AG08395 (cell line): ENCODE measurements around the gene NDC1.

ENCODE experiments used
- DNase-seq: peaks from one replicate; pipeline ENCODE4 v3.0.0; 2012; ENCODE audit warnings: mixed read lengths, low spot score

Gene NDC1

DNA sequence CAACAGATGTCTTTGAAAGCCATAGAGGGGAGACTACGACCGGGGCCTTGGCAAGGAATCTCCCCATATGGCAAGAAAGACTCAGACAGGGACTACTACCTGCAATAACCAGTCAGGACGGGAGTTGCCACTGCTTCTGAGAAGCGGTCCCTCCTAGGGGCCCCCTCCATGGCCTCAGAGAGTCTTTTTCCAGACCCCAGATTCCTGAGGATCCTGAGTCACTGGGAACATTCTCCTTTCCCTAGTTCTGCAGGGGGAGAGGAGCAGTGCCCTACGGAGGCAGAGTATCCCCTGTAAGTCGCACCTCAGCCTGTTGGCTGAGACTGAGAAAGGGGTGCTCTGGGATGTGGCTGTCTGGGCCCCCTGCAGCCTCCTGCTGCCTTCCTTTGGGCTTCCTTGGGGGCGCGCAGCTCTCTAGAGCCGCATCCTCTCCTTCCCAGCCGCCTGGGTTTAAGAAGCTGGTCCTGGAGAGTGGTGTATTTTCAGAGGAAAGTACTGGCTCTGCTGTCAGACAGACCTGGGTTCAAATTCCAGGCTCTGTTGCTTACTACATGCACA is 107.0 kb downstream of the NDC1 start:
- DNase-seq, result no peak

DNA sequence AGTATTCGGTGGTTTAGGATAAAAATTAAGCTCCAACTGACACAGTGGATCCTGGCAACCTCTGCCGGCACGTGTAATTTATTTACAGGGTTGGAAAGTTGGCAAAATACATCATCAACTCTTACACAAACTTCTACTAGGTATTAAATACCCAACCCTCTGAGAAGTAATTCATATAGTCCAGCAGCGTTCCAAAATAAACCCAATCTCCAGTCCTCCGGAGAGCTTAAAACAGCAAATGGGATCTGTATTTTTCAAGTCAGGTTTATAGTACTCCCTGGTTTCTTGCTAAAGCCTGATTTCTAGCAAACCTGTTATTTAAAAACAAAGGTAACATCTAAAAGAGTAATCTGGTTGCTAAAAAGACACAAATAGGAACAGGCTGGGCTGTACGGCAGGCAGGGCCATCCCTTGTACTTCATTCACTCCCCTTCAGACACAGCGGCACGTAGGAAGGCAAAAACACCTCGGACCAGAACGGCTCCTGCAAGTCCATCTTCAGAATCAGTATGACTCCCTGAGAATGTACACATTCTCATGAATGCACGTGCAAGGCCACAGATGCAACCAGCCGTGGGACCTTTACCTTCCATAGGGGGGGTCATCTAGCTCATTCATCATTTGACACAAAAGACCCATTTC is 107.8 kb downstream of the NDC1 start:
- DNase-seq, result no peak

DNA sequence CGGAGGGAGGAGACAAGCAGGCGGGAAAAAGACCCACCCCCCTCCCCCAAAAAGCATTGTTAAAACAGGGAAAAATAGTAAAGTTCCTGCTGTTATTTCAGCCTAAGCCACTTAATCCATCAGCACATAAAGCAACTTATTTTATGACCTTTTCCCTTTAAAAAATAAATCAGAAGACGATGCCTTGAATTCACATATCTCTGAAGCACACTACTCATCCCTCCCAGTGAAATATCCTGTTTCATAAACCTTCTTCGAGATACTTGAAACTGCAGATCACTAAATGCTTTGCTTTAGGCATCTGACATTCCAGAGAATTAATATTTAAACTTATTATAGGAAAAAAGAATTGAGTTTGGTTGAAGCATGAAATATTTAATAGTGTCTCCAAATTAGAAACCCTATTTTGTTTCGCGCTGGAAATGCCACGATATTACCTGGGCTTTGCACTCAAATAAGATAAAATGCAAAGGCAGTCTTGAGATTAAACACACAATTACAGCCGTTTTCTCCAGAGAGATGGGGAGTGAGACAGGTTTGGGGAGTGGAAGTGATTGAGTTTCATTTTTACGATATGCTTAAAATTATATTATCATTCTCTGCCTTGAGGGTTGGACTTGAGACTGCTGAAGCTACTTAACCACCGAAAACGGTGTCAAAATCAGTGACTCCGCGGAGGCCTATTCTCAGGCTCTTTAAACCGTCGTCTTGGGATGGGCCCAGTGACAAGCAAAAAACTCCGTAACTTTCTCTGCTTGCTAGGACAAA is 108.5 kb downstream of the NDC1 start:
- no peak for DNase-seq

DNA sequence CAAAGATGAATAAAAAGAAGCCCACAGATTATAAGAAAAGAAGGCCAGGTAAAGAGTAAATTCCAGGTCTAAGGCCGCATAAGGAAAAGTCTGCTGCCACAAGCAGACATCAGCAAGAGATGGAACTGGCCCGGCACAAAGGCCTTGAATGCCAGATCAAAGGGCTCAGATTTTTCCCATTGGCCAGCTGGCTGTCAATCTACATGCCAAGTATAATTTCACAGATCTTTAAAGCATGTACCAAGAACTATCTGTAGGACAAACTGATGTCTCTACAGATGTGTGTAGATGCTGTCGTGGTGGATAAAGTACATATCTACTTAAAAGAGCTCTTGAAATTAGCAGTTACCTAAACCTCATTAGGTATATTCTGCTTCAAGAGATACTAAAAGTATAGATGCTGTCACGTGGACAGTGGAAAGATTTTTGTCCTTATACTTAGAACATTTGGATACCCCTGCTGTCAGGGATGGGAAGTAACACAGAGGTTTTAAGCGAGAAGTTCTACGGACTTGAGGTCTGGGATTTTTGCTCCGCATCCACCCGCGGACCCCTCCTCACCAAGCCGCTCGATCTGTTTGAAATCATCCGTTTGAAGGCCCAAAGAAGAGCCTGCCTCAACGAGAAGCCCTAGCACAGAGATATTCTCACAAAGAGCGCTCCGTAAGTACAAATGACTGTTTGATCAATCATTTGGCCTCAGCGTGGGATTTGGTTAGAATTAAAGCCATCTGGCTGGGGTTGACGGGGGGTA is 109.2 kb downstream of the NDC1 start:
- no peak for DNase-seq

DNA sequence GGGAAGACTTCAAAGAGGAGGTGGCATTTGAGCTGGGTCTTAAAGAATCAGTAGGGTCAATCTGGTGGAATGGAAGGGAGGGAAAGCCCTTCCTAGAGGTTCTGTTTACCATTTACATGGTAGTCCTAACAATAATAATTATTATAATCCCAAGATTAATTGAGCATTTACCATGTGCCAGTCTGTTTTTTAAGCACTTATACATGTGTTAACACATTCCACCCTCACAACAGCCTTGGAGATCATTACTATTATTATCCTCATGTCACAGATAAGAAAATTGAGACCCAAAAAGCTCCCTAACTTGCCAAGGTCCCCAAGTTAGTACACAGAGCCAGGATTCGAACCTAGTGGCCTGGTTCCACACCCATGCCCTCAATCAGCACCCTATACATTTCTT is 109.9 kb downstream of the NDC1 start:
- DNase-seq, result no peak

DNA sequence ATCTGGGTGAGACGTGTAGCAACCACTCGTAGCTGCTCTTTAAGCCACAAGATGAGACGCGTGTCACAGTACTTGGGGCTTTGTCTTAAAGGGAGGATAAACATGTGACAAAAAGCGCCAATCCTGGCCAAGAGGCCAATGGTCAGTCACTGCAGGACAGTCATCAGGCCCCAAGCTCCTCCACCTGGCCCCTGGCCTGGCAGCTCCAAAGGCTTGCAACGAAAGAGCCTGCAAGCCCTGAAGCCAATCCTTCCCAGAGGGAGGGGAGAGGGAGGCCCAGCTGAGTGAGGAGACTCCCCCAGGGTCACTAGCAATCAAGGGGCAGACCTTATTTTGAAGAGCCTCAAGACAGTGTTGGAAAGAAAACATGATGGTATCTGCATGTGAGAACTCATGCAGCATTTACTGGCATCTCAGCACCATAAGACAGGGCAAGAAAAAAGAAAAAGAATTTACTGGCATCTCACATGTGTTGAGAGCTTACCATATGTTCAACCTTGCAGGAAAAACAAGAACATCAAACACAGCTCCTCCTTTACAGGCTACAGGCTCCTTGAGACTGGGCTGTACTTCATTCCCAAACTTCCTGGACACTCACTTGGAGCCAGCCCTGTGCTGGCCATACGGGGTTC is 110.5 kb downstream of the NDC1 start:
- DNase-seq, result no peak

DNA sequence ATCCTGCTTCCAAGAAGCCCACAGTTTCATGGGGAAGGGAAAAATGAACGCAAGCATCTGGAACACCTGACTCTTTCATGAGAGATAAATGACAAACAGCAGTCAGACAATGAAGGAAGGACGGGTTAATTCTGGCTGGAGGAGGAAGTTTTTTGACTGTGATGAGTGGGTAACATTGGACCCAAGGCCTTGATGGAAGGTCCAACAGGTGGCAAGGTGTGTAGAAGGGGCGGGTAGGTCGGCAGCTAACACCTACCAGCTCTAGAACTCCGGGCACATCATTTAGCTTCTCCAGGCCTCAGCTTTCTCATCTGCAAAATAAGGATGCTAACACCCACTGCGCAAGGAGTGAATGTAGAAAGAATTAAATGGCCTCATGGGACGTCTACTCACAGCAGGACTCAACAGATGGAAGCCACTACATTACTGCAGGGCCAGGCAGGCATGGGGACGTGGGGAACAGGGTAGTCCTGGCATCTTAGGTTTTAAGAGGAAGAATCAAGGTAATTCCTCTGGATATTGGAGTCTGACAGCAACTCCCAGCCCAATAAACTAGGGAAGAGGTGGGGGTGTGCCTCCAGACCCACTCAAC is 112.0 kb downstream of the NDC1 start:
- DNase-seq, result no peak

DNA sequence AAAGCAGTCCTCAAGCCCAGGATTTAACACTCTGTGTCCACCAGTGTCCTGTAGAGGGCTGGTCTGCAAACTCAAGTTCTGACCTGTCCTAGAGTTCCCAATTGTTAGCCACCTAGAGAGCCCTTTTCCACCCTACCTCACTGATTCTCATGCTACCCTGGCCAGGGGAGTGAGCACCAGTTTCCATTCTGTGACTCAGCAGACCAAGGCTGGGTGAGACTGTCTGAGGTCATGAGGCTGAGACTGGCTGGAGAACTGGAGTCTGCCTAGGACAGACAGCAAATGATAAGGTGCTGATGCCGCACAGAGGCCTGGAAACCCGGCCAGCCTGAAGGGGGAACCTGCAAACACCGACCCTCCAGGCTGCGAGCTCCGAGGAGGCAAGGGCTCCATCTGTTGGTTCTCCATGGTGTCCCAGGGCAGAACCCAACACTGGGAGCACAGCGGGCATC is 112.8 kb downstream of the NDC1 start:
- DNase-seq, result peak; percentile 64

DNA sequence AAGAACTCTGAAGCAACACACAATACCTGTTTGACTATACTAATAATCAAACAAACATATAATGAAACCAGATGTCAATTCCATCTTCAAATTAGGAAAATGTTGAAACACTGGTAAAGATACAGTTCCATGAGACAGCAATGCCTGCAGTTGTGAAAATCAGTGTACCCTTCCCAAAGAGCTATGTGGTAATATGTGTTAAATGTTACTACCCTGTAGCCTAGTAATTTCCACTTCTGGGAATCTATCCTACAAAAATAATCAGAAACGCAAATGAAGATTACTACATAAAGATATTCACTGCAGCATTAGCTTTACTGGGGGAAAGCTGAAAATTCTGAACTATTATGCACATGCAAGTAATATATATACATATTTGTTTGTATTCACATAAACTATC is 116.1 kb downstream of the NDC1 start:
- no peak for DNase-seq

DNA sequence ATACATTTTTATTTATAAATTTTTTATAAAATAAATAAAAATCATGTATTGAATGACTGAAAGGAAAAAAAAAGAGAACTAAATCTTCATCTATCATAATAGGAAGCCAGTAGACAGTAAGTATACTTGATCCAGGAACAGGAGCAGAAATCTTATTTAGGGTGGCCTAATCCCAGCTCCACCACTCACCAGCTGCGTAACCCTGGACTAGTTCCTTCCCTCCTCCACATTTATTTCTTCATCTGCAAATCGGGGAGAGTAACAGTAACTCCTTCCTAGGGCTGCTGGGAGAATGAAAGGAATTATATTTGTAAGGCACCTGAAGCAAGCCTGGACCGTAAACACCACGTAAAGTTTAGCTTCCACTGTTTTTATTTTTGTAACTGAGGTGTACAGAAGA is 117.0 kb downstream of the NDC1 start:
- DNase-seq, result no peak

DNA sequence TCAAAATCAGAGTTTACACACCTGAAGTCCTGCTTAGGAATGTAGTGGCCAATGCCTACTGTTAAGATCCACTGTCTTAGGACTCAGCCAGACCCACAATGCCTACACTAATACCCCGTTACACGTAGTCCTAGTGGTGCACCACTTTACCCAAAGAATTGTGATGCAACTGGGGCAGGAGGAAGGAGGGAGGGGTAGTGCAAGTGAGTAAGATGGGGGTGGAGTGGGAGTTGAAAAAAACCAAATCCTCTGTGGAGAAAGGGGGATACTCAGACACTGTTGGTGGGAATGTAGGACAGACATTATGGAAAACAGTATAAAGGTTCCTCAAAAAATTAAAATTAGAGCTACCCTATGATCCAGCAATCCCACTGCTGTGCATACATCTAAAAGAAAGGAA is 118.6 kb downstream of the NDC1 start:
- DNase-seq, result no peak

DNA sequence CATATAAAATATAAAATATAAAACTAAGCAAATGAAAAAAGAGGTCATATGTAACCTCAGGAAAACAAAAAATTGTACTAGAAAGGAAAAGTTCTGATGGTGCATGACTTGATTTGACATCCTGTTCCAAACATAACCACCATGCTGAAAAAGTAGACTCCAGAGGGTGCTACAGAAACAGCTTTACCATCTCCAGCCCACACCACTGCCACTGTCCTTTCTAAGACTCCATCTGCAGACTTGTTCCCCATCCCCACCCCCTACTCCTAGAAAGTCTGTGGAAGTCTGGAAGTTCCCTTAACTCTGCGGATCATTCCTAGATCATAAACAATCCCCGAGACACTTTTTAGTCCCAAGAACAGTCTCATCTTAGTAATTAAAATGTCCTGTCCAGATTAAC is 119.7 kb downstream of the NDC1 start:
- no peak for DNase-seq

DNA sequence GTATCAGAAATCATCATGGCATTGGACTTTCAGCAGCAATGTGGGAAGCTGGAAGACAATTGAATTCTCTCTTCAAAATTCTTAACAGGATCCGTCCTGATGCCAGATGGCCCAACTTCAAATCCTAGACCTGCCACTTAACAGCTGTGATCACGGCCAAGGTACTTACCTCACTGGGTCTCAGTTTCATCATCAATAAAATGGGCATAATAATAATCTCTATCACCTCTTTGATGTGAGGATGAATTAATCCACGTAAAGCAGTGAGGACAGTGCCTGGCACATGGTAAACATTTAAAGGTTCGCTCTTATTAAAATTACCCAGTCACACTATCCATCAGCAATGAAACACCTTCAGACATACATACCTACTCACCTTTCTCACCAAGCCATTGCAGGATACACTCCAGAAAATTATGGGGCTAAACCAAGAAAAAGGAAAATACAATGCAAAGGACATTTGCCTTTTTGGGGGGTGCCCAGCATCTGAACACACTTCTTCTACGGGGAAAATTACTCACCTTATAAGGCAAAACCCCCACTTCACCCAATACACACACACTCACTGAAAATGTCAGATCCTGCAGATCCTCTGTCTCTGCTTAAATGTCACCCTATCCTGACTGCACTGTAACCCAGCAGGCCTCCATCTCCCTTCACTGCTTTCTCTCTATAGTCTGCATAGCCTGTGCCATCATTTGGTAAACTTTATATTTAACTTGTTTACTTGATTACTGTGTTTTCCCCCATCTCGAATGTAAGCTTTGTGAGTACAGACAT is 120.9 kb downstream of the NDC1 start:
- no peak for DNase-seq

DNA sequence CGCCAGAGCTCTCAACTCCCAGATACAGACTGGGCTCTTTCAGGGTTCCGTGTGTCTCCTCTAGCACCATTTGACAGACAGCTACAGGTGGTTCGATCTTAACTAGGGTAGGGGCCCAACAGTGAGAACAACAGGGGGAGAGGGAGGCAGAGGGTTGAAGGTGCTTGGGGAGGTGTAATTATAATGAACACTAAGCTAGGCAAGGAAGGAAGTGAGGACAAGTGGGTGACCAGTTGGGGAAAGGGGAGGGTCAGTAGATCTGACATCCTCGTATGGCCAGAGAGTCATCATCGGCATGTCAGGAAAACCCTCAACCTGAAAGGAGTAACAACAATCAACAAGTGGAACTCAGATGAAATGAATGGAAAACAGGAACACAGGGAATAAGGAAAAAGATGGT is 121.9 kb downstream of the NDC1 start:
- DNase-seq, result no peak

DNA sequence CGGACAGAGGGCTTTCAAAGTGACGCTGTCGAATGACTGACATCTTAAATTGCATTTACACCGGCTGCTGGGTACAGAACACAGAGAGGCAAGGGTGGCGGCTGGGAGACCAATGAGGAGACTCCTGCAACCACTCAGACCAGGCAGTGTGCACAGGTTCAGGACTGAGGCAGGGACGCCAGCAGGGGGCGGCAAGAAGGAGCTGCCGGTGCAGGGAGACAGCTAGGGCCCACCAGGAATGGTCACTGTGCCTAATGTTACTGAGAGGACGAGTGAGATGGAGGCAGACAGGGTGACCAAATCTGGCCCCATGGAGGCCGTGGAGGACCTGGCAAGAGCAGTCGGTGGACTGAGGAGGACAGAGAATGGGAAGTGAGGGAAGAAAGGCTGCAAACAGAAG is 122.6 kb downstream of the NDC1 start:
- DNase-seq, result no peak
